Activated naive CD4-positive, alpha-beta T cell (primary cell): ENCODE data around the gene CCNL2.

Experiments used
- DNase-seq, 4 experiments: peaks; one replicate each; lab custom pipeline; 2025; lab: John Stamatoyannopoulos, UW

The CCNL2 gene

DNA sequence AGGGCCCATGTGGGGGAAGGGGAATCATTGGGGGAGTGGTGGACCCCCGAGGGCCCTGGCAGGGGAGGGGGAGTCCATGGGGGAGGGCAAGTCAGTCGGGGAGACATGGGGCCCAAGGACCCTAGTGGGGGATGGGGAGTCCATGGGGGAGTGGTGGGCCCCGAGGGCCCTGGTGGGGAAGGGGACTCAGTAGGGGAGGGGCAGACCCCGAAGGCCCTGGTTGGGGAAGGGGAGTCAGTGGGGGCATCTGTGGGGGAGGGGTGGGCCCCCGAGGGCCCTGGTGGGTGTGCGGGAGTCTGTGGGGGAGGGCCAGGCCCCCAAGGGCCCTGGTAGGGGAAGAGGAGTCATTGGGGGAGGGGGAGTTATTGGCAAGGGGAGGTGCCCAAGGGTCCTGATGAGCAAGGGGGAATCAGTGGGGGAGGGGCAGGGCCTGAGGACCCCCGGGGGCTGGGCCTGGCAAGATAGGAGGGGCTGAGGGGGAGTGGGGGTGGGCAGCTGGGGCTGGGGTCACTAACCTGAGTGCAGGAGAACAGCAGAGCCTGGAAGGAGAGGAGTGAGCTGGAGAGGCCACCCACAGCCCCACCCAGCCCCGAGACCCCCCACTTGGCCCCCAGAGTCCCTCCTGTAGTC, 42.9 kb downstream of the CCNL2 start:
- no peak for DNase-seq

DNA sequence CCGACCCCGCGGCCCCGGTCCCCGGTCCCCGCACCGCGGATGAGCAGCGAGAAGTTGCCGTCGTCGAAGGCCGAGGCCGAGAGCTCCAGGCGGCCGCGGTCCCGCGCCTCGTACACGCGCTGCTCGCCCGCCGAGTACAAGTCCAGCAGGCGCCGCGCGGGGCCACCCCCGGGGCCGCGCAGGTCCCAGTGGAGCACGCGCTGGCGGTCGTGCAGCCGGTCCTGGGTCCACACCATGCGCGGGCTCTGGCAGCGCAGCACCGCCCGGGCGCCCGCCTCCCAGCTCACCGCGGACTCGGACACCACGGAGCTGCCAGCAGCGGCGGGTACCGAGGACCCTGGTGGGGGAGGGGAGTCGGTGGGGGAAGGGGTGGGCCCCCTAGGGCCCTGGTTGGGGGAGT, 43.7 kb downstream of the CCNL2 start:
- no peak for DNase-seq

DNA sequence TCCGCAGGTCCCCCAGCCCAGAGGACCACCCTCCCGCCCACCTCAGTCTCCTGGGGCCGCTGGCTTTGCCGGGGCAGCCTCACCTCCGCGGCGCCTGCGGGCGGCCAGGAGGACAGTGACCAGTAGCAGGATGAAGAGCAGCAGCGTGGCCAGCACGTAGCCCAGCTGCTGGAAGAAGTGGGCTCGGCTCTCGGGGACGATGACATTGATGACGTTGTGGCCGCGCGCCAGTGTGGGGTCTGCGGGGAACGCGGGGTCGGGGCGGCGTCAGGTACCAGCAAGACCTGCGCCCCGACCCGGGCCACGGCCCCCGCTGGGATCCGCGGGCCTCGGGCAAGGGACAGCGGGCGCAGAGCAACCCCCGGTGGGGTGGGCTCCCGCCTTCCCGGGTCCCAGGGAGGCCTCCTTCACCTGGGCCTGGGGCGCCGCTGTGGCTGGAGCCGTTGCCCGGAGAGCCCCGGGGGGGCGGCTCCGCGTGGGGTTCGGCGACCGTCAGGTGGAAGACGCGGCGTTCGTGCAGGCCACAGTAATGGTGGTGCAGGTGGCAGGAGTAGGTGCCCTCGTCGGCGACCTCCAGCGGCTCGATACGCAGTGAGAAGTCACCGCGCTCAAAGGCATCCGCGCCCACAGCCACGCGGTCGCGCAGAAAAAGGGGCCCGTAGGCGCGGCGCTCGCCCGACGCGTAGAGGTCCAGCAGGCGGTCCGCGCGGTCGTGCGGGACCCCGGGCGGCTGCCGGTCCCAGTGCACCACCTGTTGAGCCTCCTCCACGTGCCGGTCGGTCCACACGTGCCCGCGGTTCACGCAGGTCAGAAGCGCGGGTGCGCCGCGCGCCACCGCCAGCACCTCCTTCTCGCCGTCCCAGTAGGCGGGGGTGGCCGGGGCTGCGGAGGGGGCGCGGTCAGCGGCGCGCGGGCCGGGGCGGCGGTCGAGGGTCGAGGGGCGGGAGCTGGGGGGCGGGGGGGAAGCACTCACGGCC, 44.6 kb downstream of the CCNL2 start:
- peak in 1 of 4 experiments; percentile 26 for DNase-seq

DNA sequence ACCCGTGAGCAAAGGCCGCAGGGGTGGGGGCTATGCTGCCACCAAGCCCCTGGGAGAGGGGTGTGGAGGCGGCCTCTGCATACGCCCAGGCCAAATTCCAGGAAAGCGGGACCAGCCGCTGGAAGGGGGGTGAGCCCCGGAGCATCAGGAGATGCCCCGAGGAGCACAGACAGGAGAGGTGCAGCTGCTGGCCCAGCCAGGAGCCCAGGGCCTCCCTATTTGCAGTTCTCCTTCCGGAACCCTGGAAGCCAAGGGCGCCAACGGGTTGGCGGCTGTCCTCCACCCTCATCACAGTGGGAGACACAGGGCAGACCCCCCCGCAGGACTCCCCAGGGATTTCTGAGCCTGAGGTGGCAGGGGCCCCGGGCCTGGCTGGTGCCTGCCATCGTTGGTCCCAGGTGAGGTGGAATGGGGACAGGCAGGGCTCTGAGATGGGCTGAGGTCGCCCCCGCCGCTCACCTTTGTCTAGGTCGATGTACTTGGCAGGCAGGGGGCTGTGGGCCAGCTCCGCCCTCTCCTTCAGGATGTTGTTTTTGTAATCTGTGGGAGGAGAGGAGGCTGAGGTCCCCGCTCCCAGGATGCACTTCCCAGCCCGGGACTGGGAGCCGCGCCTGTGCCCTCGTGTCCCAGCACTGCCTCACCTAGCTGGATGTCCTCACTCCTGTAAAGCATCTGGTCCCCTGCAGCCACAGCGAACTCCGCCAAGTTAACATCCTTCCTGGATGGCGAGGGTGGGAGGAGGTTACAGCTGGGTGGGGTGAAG, 45.6 kb downstream of the CCNL2 start:
- no peak for DNase-seq

DNA sequence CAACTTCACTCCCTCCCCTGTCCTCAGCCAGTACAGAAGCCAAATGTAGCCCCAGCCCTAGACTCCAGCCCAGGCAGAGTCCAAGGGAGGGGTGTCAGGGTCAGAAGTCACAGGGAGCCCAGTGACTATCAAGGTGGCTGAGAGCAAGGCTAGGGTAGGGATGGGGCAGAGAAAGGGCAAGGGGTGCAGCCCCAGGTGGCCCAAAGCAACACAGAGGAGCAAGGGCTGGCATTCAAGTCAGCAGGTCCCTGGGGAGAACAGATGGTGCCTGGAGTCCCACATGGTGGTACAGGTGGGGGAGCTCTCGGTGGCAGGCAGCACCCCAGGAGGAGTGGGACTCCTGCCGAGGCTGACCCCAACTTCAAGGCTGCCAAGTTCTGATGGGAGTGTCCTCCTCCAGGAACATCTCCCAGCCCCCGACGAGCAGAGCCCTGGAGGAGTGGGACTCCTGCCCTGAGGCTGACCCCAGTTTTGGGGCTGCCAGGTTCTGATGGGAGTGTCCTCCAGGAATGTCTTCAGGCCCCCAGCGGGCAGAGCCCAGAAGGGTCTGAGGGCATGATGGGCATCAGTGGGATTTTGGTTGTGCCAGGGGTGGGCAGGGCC, 46.2 kb downstream of the CCNL2 start:
- DNase-seq = no peak

DNA sequence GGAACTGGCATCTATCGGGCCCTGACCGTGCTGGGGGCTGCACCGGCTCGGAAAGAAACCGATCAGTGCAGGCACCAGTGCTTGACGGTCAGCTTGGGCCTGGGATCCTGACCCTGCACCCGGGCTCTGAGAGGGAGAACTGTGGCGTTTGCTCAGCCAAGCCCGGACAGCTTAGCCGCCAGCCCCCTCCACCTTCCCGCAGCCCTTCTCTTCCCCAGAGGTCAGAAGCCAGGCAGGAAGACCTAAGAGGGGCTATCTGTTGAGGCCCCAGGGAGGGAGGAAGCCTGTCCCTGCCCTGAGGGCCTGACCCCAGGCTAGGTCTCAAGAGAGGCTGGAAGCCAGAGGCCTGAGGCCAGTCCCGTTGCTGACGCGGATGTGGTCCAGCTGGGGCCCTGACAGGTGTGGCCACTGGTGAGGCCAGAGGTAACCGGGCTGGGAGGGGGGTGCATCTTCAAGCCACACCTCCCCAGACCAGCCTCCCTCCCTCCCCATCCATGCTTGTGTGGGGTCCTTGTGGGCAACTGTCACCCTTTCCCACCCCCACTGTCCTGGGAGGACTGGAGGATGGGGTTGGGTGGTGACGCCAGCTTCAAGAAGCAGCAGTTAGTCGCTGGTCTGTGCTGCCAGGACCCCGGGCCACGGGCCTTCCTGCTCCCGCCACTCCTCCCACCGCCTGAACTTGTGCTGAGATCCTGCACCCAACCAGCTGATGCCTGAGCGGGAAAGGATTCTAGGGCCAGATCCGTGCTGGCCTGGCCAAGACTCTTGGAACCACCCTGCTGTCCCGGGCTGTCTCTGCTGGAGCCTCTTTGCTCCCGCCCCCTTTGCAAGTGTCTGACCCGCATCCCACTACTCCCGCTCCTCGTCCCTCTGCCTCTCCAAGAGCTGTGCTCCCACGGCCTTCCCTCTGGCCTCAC, 47.4 kb downstream of the CCNL2 start:
- DNase-seq = no peak

DNA sequence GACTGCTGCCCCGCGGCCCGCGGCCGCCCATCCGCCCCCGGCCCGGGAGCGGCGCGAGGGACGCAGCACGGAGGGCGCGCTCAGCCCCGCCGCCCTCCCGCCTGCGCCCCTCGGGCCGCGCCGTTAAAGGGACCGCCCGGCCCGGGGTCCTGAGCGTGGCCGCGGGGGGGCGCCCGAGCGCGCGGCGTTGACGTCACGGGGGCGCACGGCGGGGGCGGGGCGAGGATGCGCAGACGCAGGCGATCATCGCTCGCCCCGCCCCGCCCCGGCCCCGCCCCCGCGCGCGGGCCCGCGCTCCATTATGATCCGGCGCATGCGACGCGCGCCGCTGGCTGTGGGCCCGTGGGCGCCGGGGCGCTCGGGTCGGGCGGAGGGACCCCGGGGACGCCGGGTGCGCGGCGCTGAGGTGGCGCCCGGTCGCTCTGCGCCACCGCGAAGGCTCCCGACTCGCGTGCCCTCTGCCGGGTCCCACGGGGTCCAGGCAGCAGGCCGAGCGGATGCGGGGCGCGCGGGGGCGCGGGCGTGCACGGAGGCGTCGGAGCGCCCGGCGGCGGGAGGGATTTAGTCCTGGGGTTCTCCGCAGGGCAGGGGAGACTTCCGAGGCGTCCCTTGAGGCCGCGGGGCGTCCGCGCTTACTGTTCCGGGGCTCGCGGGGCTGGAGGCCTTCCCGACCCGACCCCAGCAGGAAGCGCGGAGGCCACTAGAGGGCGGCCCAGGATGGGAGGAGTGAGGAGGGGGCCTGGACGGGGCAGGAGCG, 49.7 kb downstream of the CCNL2 start, which contains the start of gene DVL1:
Gene DVL1, minus strand, starts transcription at position 163 of the 757 bp plus-strand sequence. CDS start 353 bp downstream, outside the sequence.
- peak; percentile 38 to 78 (median 57) for DNase-seq

DNA sequence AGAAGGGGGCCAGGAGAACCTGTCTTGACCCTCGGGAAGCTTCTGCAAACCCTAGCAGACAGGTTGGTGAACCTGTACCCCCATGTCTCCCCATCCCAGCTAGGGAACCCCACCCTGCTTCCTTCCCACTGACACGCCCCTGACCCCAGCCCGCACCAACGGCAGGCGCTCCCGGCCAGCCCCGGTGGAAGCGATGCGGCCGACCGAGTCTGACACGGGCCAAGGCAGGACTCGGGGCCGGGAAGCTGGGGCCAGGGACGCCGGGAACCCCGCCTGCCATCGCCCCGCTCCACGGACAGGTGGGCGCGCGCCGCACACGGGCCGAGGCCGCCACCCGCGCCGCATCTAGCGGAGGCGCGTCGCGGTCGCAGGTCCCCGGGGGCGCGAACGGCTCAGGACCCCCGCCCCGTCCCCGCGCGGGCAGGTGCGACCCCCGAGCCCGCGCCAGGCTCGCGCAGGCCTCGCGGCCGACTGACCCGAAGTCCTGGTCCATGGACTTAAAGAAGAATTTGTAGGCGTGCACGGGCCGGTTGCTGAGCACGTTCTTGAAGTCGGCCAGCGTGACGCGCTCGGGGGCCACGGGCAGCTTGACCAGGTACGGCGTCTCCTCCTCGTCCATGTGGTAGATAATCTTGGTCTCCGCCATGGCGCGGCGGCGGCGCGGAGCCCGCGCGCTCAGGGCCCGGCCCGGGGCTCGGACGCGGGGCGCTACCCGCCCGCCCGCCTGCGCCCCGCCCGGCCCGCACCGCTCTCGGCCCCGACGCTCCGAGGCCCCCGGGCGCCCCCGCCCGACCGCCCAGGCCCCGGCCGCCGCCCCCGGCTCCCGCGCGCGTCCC, 50.5 kb downstream of the CCNL2 start:
- DNase-seq = no peak

DNA sequence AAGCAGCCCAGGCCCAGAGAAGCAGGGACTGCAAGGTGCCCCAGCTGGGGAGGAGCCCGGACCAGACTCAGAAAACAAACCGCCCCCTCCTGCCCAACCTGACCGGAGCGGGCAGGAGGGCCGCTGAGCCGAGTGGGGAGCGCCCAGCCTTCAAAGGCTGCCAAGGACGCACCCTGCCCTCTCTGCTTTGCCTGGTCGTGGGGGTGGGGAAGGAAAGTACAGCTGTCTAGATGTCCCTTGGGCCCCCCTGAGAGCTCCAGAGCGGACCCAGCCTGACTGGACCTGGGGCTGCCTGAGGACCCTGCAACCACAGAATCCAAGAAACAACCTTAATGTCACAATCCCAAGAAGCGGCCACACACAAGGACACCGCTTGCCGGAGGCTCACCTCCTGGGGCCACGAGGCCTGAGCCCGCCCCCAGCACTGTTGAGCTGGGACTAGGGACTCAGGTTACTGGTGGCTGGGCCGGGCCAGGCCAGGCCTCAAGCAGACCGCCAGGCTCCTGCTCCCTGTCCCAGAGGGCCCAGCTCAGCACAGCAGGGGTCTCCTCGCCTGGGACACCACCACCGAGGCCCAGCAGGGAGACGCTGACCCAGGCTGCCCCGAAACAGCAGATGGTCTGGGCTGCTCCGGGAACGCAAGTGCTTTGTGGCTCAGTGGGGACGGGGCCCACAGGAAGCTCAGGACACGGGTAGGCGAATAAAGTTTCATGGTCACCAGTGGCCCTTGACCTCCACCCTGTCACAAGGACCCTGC, 51.3 kb downstream of the CCNL2 start:
- DNase-seq = no peak

DNA sequence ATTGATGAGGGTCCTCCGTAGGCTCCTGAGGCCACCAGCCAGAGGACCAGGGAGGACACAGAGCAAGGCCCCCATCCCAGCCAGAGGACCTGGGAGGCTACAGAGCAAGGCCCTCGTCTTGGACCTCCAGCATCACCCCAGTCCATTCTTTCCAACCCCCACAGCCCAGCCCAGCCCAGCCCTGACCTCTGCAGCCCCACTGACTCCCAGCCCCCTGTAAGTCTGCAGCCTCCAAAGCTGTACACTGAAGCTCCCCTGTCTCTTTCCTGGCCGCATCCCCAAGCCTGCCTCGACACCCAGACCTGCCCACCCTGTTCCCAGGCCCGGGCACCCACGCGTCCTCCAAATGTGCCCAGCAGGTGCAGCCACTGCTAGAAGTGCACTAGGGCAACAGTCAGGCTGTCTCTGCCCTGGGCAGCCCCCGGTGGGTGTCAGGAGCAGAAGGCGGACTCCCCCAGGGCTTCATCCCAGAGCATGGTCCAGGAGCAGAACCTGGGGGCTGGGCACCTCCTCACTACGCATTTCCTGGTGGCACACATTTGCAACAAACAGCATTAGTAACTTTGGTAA, 52.0 kb downstream of the CCNL2 start:
- no peak for DNase-seq

DNA sequence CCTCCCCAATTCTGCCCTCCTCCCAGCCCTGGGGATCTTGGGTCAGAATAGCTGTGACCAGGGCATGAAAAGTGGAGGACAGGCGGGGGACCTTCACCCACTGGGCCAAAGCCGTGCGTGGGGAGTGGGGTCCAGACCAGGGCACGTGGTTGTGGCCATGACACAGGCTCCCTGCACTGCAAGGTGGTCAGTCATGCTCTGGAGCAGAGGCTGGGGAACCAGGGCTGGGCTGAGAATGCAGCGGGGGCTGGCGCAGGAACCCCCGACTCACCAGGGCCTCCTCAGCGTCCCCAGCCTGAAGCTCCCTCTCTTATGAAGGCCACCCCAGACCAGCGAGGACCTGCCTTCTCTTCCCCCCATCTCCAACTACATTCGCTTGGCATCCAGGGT, 52.6 kb downstream of the CCNL2 start:
- no peak for DNase-seq

DNA sequence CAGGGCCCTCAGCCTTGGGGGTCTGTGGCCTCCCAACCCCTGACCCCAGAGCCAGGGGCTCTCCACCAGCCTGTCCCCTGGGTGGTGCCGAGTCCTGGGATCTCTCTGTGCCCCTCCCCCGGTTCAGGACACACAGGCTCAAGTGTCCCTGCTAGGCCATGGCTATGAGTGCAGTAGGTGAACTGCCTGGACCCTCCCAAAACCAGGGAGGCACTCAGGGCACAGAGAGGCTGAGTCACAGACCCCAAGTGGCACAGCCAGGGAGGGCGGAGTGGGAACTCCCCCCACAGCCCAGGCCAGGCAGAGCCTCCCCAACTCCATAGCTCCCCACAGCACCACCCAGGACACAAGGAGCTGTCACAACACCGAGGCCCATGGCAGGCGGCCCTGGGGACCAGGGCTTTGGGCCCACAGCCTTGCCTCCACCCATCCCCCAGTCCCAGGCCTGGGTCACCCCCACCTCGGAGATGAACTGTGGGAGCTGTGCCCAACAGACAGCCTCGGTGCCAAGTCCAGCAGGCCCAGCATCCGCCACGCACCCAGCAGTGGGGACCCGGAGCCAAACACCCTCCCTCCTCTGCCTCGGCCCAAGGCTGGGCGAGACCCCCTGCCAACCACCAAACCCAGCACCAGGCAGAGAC, 53.2 kb downstream of the CCNL2 start:
- DNase-seq = no peak

DNA sequence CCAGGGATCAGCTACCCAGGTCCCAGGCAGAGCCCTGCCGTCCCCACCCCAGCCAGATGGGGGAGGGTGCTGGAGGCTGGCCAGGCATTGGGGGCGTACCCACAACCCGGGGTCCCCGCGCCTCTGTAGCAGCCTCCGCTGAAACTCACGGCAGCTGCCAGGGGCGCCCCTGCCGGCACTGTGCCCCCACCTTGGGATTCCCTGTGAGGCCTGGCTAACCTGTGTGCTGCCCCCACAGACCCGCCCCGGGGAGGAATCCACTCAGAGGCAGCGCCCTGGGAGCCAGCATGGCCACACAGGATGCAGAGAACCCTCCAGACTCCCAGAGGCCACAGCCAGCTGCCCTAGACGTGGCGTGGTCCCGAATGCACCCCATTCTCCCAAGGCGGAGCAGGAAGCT, 53.8 kb downstream of the CCNL2 start:
- DNase-seq = no peak

DNA sequence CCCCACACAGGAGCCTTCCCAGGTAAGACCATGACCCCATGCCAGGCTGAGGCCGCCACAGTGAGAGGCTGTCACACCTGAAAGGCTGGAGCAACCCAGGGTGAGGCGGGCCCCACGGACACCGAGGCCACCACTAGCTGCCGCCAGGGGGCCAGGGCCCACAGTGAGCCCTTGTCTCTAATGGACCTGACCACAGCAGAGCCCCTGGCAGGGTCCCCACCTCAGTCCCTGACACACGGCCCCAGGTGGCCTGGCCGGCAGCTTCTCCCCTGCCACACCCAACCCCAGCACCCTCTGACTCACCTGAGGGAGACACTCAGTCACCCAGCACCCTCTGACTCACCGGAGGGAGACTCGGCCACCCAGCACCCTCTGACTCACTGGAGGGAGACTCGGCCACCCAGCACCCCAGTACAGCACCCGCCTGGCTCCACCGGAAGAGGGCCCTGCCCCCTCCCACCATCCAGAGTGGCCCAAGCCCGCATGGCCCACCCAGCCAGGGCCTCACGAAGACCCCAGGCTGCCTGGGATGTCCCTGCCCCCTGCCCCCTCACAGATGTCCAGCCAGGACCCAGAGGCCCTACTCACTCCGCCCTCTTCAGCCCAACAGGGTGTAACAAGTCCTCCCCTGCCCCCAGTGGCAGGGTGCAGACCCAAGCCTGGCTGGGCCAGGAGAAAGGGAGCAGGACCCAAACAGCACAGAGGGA, 54.3 kb downstream of the CCNL2 start:
- no peak for DNase-seq

DNA sequence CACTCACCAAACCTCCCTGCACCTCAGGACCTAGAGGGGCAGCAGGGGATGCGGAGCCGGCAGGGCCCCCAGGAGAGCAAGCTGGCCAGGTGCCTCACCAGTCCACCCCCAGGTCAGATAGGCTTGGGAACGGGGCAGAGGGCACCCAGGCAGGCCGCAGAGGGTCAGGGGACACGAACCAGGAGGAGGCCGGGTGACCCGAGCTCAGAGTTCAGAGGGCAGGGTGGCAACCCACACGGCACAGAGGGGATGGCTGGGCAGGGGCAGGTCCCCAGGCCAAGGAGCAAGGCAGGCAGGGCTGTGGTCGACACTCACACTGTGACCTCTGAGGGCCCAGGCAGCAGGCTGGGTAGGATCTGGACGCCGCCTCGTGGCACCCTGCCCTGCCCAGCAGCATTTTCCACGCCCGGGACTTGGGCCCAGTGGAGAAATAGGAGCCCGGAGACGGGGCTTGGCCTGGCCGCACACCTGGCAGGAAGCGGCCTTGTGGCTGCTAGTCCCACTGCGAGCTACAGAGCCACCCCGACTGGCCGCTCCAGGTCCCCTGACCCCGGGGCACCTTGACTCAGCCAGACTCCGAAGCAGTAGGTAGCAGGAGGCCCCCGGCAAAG, 55.2 kb downstream of the CCNL2 start:
- DNase-seq = no peak

DNA sequence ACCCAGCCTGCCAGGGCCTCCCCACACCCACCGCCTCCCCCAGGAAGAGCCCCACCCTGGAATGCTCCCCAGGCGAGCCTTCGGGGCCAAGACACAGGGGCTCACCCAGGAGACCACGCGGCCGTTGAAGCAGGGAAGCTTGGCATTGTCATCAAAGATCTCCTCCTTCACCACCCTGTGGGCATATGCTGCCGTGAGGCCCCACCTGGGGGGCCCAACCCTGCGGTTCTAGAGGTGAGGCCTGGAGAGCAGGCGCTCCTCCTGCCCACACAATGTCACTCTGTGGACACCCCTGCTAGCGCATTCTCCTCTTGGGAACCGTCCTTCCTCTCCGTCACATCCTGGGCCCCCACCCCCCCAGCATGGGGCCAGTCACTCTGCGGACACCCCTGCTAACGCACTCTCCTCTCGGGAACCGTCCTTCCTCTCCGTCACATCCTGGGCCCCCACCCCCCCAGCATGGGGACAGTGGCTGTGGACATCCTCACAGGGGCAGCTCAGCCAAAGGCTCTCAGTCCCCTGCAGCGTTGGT, 56.5 kb downstream of the CCNL2 start:
- DNase-seq = no peak
